Keratinocyte (primary cell): ENCODE data around the gene ATP1A1. TPM values are rescaled to one million over a fixed set of nuclear protein-coding genes. Genes with fewer than 3 reads are reported as not detected.
A peak's percentile ranks its signal among the peaks of the same experiment; 100 is the strongest.

Source experiments
- DNase-seq: peaks from one replicate; pipeline ENCODE4 v3.0.0-alpha.2; 2011; ENCODE audit warnings: low read depth, missing footprints, low spot score
- FAIRE-seq: peaks from 2 replicates; lab custom pipeline; 2011; peaks lifted over from hg19 to GRCh38; lab: Jason Lieb, UNC
- H2AFZ ChIP-seq: 2 replicates; pipeline ENCODE4 v1.6.0; 2012; ENCODE audit warnings: low read length, control low read depth, inconsistent platforms; ENCODE audit not compliant: control insufficient read depth
- H3K27ac ChIP-seq: 2 replicates; pipeline ENCODE4 v1.5.1; 2011; ENCODE audit warnings: low read length; ENCODE audit not compliant: control insufficient read depth, insufficient read depth
- H3K27me3 ChIP-seq: 3 replicates; pipeline ENCODE4 v1.6.0; 2011; ENCODE audit warnings: low read length; ENCODE audit not compliant: control insufficient read depth, insufficient read depth; ENCODE audit errors: extremely low read depth
- H3K36me3 ChIP-seq, 2 experiments: 2 replicates in 1 of 2; 3 replicates in 1 of 2; pipeline ENCODE4 v1.5.1; 2011; ENCODE audit warnings: low read length in 2 of 2, mild to moderate bottlenecking in 1 of 2; ENCODE audit not compliant: control insufficient read depth in 2 of 2, insufficient read depth in 2 of 2; ENCODE audit errors: extremely low read depth in 1 of 2
- H3K4me1 ChIP-seq: 3 replicates; pipeline ENCODE4 v1.5.1; 2011; ENCODE audit warnings: low read length; ENCODE audit not compliant: control insufficient read depth, insufficient read depth; ENCODE audit errors: extremely low read depth
- H3K4me2 ChIP-seq: 3 replicates; pipeline ENCODE4 v1.6.0; 2011; ENCODE audit warnings: low read depth, low read length; ENCODE audit not compliant: control insufficient read depth, insufficient read depth; ENCODE audit errors: extremely low read depth
- H3K4me3 ChIP-seq, 3 experiments: fragments of 200-600 bp in 1 of 3; sonication (generic) in 1 of 3; 2 replicates in 2 of 3; 3 replicates in 1 of 3; pipeline ENCODE4 v1.5.1; 2011 to 2016; ENCODE audit warnings: low read length in 3 of 3, mild to moderate bottlenecking in 3 of 3, control low read depth in 2 of 3, inconsistent platforms in 1 of 3, low read depth in 1 of 3, mixed read lengths in 1 of 3, mixed run types in 1 of 3, moderate library complexity in 1 of 3; ENCODE audit not compliant: control insufficient read depth in 2 of 3, insufficient read depth in 2 of 3; ENCODE audit errors: extremely low read depth in 1 of 3
- H3K79me2 ChIP-seq: 2 replicates; pipeline ENCODE4 v1.6.0; 2012; ENCODE audit warnings: low read length; ENCODE audit not compliant: control insufficient read depth, insufficient read depth
- H3K9ac ChIP-seq: 3 replicates; pipeline ENCODE4 v1.6.0; 2011; ENCODE audit warnings: low read length; ENCODE audit not compliant: control insufficient read depth, insufficient read depth; ENCODE audit errors: extremely low read depth
- H3K9me1 ChIP-seq: 3 replicates; pipeline ENCODE4 v1.6.0; 2011; ENCODE audit warnings: low read length; ENCODE audit not compliant: control insufficient read depth, insufficient read depth; ENCODE audit errors: extremely low read depth
- H3K9me3 ChIP-seq: 2 replicates; pipeline ENCODE4 v1.5.1; 2012; ENCODE audit warnings: low read depth, low read length; ENCODE audit not compliant: control insufficient read depth
- H4K20me1 ChIP-seq: 3 replicates; pipeline ENCODE4 v1.6.0; 2011; ENCODE audit warnings: low read length; ENCODE audit not compliant: control insufficient read depth, insufficient read depth; ENCODE audit errors: extremely low read depth
- EZH2 ChIP-seq: IDR thresholded peaks from one replicate; pipeline ENCODE4 v1.6.1; 2012; ENCODE audit warnings: inconsistent platforms, mild to moderate bottlenecking, low read length, moderate library complexity
- dilution Hi-C: fragments of 300-500 bp; cut with MboI; formaldehyde crosslinking; loops from one replicate; pipeline ENCODE4 v1.7.0; 2020; ENCODE audit warnings: low sequenced_read_pairs; ENCODE audit not compliant: extremely low pct_ligation_motif_present
- polyA plus RNA-seq, 5 experiments: library from polyadenylated mRNA; depleted of rRNA in 3 of 5; stranded (reverse) in 3 of 5; stranded (forward) in 1 of 5; unstranded in 1 of 5; fragments of >200 nt; gene quantifications; 1 replicate in 1 of 5; 2 replicates in 3 of 5; 3 replicates in 1 of 5; pipeline versions ENCODE4 v1.2.1 to v1.2.3, GENCODE V29; 2011 to 2012; ENCODE audit warnings: missing spikeins in 2 of 5, low read depth in 1 of 5, low replicate concordance in 1 of 5
- TF ChIP-seq, protein P1 (sequence below), 3 experiments: IDR thresholded peaks in 1 of 3; conservative IDR thresholded peaks in 1 of 3; optimal IDR thresholded peaks in 1 of 3; 2 replicates in 2 of 3; 3 replicates in 1 of 3; pipeline versions ENCODE3 to v1.5.1; 2011; ENCODE audit warnings: low read length in 3 of 3, mild to moderate bottlenecking in 3 of 3, moderate library complexity in 2 of 3, control low read depth in 1 of 3, inconsistent platforms in 1 of 3; ENCODE audit not compliant: insufficient read depth in 2 of 3; ENCODE audit errors: extremely low read depth in 1 of 3

Gene ATP1A1
- polyA plus RNA-seq, 1 donor (not counting 4 experiments of a cell fraction or from before 2014, with no cell fraction given): 357 TPM

DNA sequence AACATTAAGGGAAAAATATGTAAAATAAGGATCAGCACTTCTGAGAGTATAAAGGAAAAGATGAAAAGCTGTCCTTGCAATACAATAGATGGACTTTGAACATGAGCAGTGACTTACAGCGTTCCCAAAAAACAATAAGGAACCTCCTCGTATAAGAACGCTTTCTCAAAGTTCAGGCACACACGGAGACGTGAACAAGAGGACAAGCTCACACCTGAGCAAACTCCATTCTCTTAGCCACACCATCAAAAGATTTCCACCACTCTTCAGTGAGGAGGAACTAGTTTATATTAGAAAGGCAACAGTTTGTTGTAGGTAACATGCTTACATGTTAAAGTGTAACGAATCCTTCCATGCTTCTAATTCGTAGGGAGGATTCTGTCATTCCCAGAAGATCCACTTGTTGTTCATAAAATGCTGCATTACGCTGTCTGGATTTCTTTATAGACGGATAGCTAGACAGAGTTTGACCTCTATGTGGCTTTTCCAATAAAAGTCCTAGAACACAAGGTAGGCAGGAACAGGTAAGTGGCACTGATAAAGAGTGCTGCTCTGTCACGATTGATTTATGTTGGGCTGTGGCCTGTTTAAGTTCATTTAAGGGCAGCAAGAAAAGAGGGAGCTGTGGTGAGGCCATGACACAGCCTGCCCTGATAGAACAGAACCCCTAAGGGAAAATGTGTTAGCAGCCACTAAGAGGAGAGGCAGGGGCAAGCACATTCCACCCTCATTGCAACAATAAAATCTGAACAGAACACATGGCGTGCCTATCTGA is 37.0 kb upstream of the ATP1A1 start:
- no peaks in the 10 kb centered on the region for H3K27me3 ChIP-seq
- no peaks in the 10 kb centered on the region for H3K9me1 ChIP-seq
- no peak overlapping the region for H2AFZ ChIP-seq
- no peak for DNase-seq
- no peak overlapping the region for H3K9ac ChIP-seq
- H3K79me2 ChIP-seq: no peaks in the 10 kb centered on the region
- no peak overlapping the region for H3K27ac ChIP-seq
- H3K4me1 ChIP-seq: peaks cover 24% of the 10 kb centered on the region
- H3K9me3 ChIP-seq: no peaks in the 10 kb centered on the region
- no peak overlapping the region for H3K4me2 ChIP-seq
- peak; percentile 52 for FAIRE-seq
- dilution Hi-C loops: no loop called here
- TF ChIP-seq EZH2: no peak
- TF ChIP-seq, protein P1, sequence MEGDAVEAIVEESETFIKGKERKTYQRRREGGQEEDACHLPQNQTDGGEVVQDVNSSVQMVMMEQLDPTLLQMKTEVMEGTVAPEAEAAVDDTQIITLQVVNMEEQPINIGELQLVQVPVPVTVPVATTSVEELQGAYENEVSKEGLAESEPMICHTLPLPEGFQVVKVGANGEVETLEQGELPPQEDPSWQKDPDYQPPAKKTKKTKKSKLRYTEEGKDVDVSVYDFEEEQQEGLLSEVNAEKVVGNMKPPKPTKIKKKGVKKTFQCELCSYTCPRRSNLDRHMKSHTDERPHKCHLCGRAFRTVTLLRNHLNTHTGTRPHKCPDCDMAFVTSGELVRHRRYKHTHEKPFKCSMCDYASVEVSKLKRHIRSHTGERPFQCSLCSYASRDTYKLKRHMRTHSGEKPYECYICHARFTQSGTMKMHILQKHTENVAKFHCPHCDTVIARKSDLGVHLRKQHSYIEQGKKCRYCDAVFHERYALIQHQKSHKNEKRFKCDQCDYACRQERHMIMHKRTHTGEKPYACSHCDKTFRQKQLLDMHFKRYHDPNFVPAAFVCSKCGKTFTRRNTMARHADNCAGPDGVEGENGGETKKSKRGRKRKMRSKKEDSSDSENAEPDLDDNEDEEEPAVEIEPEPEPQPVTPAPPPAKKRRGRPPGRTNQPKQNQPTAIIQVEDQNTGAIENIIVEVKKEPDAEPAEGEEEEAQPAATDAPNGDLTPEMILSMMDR (optimal IDR thresholded peaks at IDR 0.05 in 1 of 3, IDR thresholded peaks at IDR 0.05 in 1 of 3, conservative IDR thresholded peaks at IDR 0.05 in 1 of 3; ENCODE audit: extremely low read depth in 1 of 3, insufficient read depth in 2 of 3, low read length in 3 of 3): no peak
- no peaks in the 10 kb centered on the region for H4K20me1 ChIP-seq
- H3K4me3 ChIP-seq: no peak overlapping the region
- no peaks in the 10 kb centered on the region for H3K36me3 ChIP-seq

DNA sequence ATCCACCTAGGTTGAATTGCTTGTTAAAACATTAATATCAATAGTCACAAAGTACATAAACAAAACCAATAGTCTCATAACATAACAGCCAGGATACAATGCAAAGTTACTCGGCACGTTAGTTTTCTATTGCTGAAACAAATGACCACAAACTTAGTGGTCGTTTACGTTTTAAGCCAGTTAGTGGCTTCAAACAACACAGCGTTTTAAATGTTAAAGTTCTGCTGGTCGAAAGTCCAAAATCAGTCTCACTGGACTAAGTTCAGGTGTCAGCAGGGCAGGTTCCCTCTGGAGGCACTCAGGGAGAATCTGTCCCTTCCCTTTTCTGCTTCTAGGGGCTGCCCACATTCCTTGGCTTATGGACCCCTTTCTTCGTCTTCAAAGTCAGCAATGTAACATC is 35.6 kb upstream of the ATP1A1 start:
- Histone ChIP-seq H3K4me1 (peaks cover 35% of the 10 kb centered on the region), H4K20me1 (no peaks in the 10 kb centered on the region), H3K9ac (no peak overlapping the region), H3K27ac (no peak overlapping the region), H3K36me3 (no peaks in the 10 kb centered on the region), H3K9me3 (no peaks in the 10 kb centered on the region), H3K4me3 (no peak overlapping the region), H2AFZ (no peak overlapping the region), H3K4me2 (no peak overlapping the region), H3K79me2 (no peaks in the 10 kb centered on the region), H3K9me1 (no peaks in the 10 kb centered on the region), H3K27me3 (no peaks in the 10 kb centered on the region)
- DNase-seq: no peak
- peak; percentile 34 for FAIRE-seq
- TF ChIP-seq, protein P1 (optimal IDR thresholded peaks at IDR 0.05 in 1 of 3, IDR thresholded peaks at IDR 0.05 in 1 of 3, conservative IDR thresholded peaks at IDR 0.05 in 1 of 3; ENCODE audit: extremely low read depth in 1 of 3, insufficient read depth in 2 of 3, low read length in 3 of 3): no peak
- no peak for TF ChIP-seq EZH2
- dilution Hi-C loops: no loop called here
